CD14-positive monocyte (primary cell): ENCODE data around the gene IZUMO1R. TPM values are rescaled to one million over a fixed set of nuclear protein-coding genes. Genes with fewer than 3 reads are reported as not detected.

Experiments used
- DNase-seq, 3 donors: peaks; one replicate each; pipeline ENCODE4 v3.0.0-alpha.2; 2011 to 2022
- H2AFZ ChIP-seq: 2 replicates; pipeline ENCODE4 v1.6.0; 2012; ENCODE audit warnings: mild to moderate bottlenecking, low read depth, low read length, inconsistent platforms; ENCODE audit not compliant: insufficient read depth, poor library complexity, severe bottlenecking
- H3K27ac ChIP-seq, 2 donors: 1 replicate in 1 of 2; 2 replicates in 1 of 2; pipeline ENCODE4 v1.5.1; 2012 to 2013; ENCODE audit warnings: low read length in 2 of 2, control low read depth in 1 of 2, inconsistent platforms in 1 of 2, low read depth in 1 of 2, mild to moderate bottlenecking in 1 of 2
- H3K27me3 ChIP-seq, 2 donors: one replicate each; pipeline versions ENCODE4 v1.6.0 to v1.6.1; 2011 to 2013; ENCODE audit warnings: low read length in 2 of 2; ENCODE audit not compliant: control insufficient read depth in 2 of 2, insufficient read depth in 2 of 2
- H3K36me3 ChIP-seq, 2 donors: replicated peaks in 1 of 2; 1 replicate in 1 of 2; 2 replicates in 1 of 2; pipeline versions ENCODE4 v1.5.1 to v1.6.1; 2012 to 2013; ENCODE audit warnings: low read length in 2 of 2, control low read depth in 1 of 2, inconsistent platforms in 1 of 2, mild to moderate bottlenecking in 1 of 2; ENCODE audit not compliant: insufficient read depth in 2 of 2, control insufficient read depth in 1 of 2
- H3K4me1 ChIP-seq, 2 donors: 1 replicate in 1 of 2; 2 replicates in 1 of 2; pipeline versions ENCODE4 v1.5.1 to v1.6.1; 2012 to 2013; ENCODE audit warnings: low read length in 2 of 2, control low read depth in 1 of 2, inconsistent platforms in 1 of 2, mild to moderate bottlenecking in 1 of 2, moderate library complexity in 1 of 2; ENCODE audit not compliant: insufficient read depth in 2 of 2, control insufficient read depth in 1 of 2
- H3K4me2 ChIP-seq: replicated peaks from 2 replicates; pipeline ENCODE3; 2012; ENCODE audit warnings: low read length, moderate library complexity, mild to moderate bottlenecking; ENCODE audit not compliant: poor library complexity, severe bottlenecking; ENCODE audit errors: extremely low read depth
- H3K4me3 ChIP-seq, 3 experiments: fragments of 200-600 bp in 1 of 3; sonication (generic) in 1 of 3; replicated peaks in 1 of 3; 1 replicate in 2 of 3; 2 replicates in 1 of 3; pipeline ENCODE4 v1.5.1; 2011 to 2013; ENCODE audit warnings: low read length in 3 of 3, mild to moderate bottlenecking in 3 of 3, control low read depth in 2 of 3, low read depth in 2 of 3, inconsistent platforms in 1 of 3, moderate library complexity in 1 of 3
- H3K79me2 ChIP-seq: 2 replicates; pipeline ENCODE4 v1.6.0; 2012; ENCODE audit warnings: mild to moderate bottlenecking, control low read depth, inconsistent platforms, low read length, moderate library complexity; ENCODE audit not compliant: insufficient read depth
- H3K9ac ChIP-seq: 2 replicates; pipeline ENCODE4 v1.6.0; 2017; ENCODE audit warnings: low read length, mild to moderate bottlenecking; ENCODE audit not compliant: insufficient read depth, poor library complexity, severe bottlenecking
- H3K9me3 ChIP-seq, 2 donors: replicated peaks in 1 of 2; 1 replicate in 1 of 2; 2 replicates in 1 of 2; pipeline versions ENCODE4 v1.5.1 to v1.6.1; 2012 to 2013; ENCODE audit warnings: low read length in 2 of 2, control low read depth in 1 of 2; ENCODE audit not compliant: control insufficient read depth in 1 of 2, insufficient read depth in 1 of 2
- H4K20me1 ChIP-seq: 2 replicates; pipeline ENCODE4 v1.6.0; 2012; ENCODE audit warnings: mild to moderate bottlenecking, low read length, control low read depth, moderate library complexity; ENCODE audit not compliant: insufficient read depth
- H3K27ac Mint-ChIP-seq, 7 donors: one replicate each; pipeline ENCODE4 v1.8.0; 2020; ENCODE audit warnings: mild to moderate bottlenecking in 7 of 7, mixed read lengths in 7 of 7, moderate library complexity in 6 of 7, inconsistent platforms in 2 of 7
- H3K27me3 Mint-ChIP-seq, 3 donors: one replicate each; pipeline ENCODE4 v1.8.0; 2021 to 2022; ENCODE audit warnings: low read depth in 3 of 3, mild to moderate bottlenecking in 3 of 3, mixed read lengths in 3 of 3, moderate library complexity in 3 of 3, inconsistent platforms in 1 of 3
- H3K36me3 Mint-ChIP-seq, 2 donors: one replicate each; pipeline ENCODE4 v1.8.0; 2020; ENCODE audit warnings: mixed read lengths in 2 of 2, inconsistent platforms in 1 of 2, mild to moderate bottlenecking in 1 of 2
- H3K4me1 Mint-ChIP-seq: one replicate; pipeline ENCODE4 v1.8.0; 2020; ENCODE audit warnings: mild to moderate bottlenecking, mixed read lengths
- H3K4me3 Mint-ChIP-seq, 2 donors: one replicate each; pipeline ENCODE4 v1.8.0; 2020; ENCODE audit warnings: mild to moderate bottlenecking in 2 of 2, mixed read lengths in 2 of 2, moderate library complexity in 1 of 2
- H3K9me3 Mint-ChIP-seq, 7 donors: one replicate each; pipeline ENCODE4 v1.8.0; 2020 to 2022; ENCODE audit warnings: mixed read lengths in 7 of 7, mild to moderate bottlenecking in 6 of 7, moderate library complexity in 6 of 7, inconsistent platforms in 2 of 7
- CTCF ChIP-seq: fragments of 200-600 bp; IDR thresholded peaks from one replicate; pipeline ENCODE4 v1.8.0; 2022; ENCODE audit warnings: antibody characterized with exemption, mild to moderate bottlenecking
- whole genome bisulfite sequencing: methylation state at CpG from one replicate; pipeline ENCODE4 v1.1.5; 2013; ENCODE audit warnings: missing lambda C conversion rate; ENCODE audit not compliant: insufficient coverage; 5-methylcytosine and 5-hydroxymethylcytosine counted together
- intact Hi-C, 2 donors: fragments of 100-400 bp; cut with micrococcal nuclease; formaldehyde crosslinking; loops; one replicate each; pipeline versions ENCODE4 v1.15.0 to v1.15.1; 2023
- polyA plus RNA-seq, 3 donors: library from polyadenylated mRNA; depleted of rRNA in 1 of 3; unstranded in 2 of 3; stranded (reverse) in 1 of 3; fragments of 300-500 nt in 2 of 3; fragments of >200 nt in 1 of 3; fragmentation: Illumina TruSeq in 2 of 3; gene quantifications; 1 replicate in 2 of 3; 2 replicates in 1 of 3; pipeline ENCODE4 v1.2.3, GENCODE V29; 2012 to 2021

IZUMO1R gene
- polyA plus RNA-seq, 3 donors, result not detected

GRCh38 chr11:94272738-94273313 is 31.6 kb upstream of the IZUMO1R start:
- no peaks in the 10 kb centered on the region for H3K27me3 ChIP-seq
- Mint-ChIP-seq H3K9me3 (peaks cover 0 to 4% (median 1%) of the 10 kb centered on the region in 7 donors), H3K27me3 (peaks cover 0 to 1% (median 0%) of the 10 kb centered on the region in 3 donors)

GRCh38 chr11:94275961-94276360 is 28.4 kb upstream of the IZUMO1R start:
- DNase-seq, result no peak
- no peak overlapping the region for H3K4me2 ChIP-seq
- TF ChIP-seq CTCF, result no peak
- H4K20me1 ChIP-seq, result no peaks in the 10 kb centered on the region
- H3K4me1 ChIP-seq, result no peaks in the 10 kb centered on the region
- Mint-ChIP-seq H3K4me3 (no peak overlapping the region), H3K27me3 (peaks cover 0 to 1% (median 0%) of the 10 kb centered on the region in 3 donors), H3K36me3 (no peaks in the 10 kb centered on the region), H3K9me3 (peaks cover 0 to 5% (median 0%) of the 10 kb centered on the region in 7 donors), H3K27ac (no peak overlapping the region), H3K4me1 (no peaks in the 10 kb centered on the region)
- H3K27me3 ChIP-seq, result no peaks in the 10 kb centered on the region
- no peaks in the 10 kb centered on the region for H3K36me3 ChIP-seq
- no peak overlapping the region for H3K27ac ChIP-seq
- no peaks in the 10 kb centered on the region for H3K9me3 ChIP-seq
- no peak overlapping the region for H3K9ac ChIP-seq
- intact Hi-C loops, result no loop called here
- H3K4me3 ChIP-seq, result no peak overlapping the region
- H3K79me2 ChIP-seq, result no peaks in the 10 kb centered on the region
- WGBS, result 76% methylated on average over 3 of the region's 3 CpGs
- H2AFZ ChIP-seq, result no peak overlapping the region

More at GRCh38 chr11:94272738-94273313, 31.6 kb upstream of the IZUMO1R start:
- no peaks in the 10 kb centered on the region for H3K4me1 Mint-ChIP-seq
- 65% methylated on average over 2 of the region's 6 CpGs for WGBS
- intact Hi-C loops, result no loop called here
- peak overlapping the region in 1 of 7 donors; percentile 26 for H3K27ac Mint-ChIP-seq
- DNase-seq, result no peak
- TF ChIP-seq CTCF, result no peak
- no peak overlapping the region for H2AFZ ChIP-seq
- H3K4me3 ChIP-seq, result no peak overlapping the region
- H3K9ac ChIP-seq, result no peak overlapping the region
- no peaks in the 10 kb centered on the region for H3K79me2 ChIP-seq
- no peaks in the 10 kb centered on the region for H4K20me1 ChIP-seq
- no peaks in the 10 kb centered on the region for H3K9me3 ChIP-seq
- no peaks in the 10 kb centered on the region for H3K36me3 ChIP-seq
- no peaks in the 10 kb centered on the region for H3K36me3 Mint-ChIP-seq
- H3K4me2 ChIP-seq, result no peak overlapping the region
- H3K4me3 Mint-ChIP-seq, result no peak overlapping the region
- no peaks in the 10 kb centered on the region for H3K4me1 ChIP-seq
- no peak overlapping the region for H3K27ac ChIP-seq
